GM12873 (cell line): ENCODE measurements around the gene GPR146.

Source experiments
- TF ChIP-seq, protein P1 (sequence below): IDR thresholded peaks from 2 replicates; pipeline ENCODE4 v1.5.1; 2012; ENCODE audit warnings: low read depth, mild to moderate bottlenecking, moderate library complexity, low read length, control low read depth; ENCODE audit not compliant: insufficient read depth; ENCODE audit errors: missing control alignments

GPR146 gene

GRCh38 chr7:1066242-1066588 lies 21.9 kb downstream of the GPR146 start:
- TF ChIP-seq, protein P1, sequence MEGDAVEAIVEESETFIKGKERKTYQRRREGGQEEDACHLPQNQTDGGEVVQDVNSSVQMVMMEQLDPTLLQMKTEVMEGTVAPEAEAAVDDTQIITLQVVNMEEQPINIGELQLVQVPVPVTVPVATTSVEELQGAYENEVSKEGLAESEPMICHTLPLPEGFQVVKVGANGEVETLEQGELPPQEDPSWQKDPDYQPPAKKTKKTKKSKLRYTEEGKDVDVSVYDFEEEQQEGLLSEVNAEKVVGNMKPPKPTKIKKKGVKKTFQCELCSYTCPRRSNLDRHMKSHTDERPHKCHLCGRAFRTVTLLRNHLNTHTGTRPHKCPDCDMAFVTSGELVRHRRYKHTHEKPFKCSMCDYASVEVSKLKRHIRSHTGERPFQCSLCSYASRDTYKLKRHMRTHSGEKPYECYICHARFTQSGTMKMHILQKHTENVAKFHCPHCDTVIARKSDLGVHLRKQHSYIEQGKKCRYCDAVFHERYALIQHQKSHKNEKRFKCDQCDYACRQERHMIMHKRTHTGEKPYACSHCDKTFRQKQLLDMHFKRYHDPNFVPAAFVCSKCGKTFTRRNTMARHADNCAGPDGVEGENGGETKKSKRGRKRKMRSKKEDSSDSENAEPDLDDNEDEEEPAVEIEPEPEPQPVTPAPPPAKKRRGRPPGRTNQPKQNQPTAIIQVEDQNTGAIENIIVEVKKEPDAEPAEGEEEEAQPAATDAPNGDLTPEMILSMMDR: no peak

DNA sequence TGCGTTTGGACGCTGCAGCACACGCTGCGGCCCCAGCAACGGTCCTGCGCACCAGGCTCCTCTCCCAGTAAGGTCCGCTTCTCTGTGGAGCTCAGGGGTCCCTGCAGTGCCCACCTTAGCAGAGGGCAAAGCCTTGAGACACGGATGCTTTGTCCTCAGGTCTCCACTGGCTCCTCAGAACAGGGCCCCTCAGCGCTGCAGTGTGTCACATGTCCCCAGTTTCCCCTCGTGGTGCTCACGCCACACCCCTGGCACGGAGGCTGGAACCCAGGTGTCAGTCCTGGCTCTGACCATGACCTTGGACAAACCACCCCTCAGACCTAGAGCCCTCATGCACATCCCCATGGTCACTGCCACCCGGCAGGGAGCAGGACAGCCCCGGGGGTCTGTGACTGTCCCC lies 23.7 kb downstream of the GPR146 start:
- TF ChIP-seq, protein P1: no peak

DNA sequence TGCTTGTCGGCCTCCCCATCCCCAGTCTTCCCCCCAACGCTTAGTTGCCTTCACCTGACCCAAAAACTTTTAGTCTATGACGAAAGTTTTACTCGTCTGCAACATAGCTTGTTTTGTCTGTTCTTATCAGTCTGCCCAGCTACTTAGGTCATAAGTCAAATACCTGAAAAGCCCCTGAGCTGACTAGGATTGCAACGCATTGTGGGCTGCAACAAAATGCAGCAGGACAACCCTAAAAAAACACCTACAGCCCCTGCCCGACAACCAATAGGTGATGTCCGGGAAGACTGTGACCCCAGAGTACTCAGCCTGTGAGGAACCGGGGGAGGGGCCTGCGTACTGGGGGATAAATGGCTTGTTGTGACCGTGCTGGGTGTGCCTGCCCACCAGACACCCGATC lies 24.3 kb downstream of the GPR146 start:
- TF ChIP-seq, protein P1: no peak

GRCh38 chr7:1070544-1071011 lies 26.2 kb downstream of the GPR146 start:
- TF ChIP-seq, protein P1: no peak

DNA sequence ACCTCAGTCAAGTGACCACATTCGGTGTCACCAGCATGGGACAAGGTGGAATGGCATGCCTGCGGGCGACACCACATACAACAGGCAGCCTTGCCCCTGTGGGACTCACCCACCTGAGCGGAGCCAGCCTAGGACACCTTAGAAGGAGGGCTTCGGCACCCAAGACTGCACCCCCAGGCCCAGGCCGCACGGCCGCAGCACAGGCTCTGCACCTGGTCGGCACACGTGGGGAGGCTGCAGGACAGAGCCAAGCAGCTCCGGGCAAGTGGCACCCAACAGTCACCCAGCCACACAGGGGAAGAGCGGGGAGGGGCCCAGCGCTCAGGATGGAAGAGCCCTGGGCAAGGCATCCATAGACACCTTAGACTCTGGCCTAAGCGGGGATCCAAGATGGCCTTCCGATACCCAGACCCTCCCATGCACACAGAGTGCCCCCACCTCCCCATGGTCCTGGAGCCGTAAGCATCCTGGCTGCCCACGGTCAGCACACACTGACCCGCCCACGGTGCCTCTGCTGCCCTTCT lies 27.4 kb downstream of the GPR146 start:
- TF ChIP-seq, protein P1: no peak

DNA sequence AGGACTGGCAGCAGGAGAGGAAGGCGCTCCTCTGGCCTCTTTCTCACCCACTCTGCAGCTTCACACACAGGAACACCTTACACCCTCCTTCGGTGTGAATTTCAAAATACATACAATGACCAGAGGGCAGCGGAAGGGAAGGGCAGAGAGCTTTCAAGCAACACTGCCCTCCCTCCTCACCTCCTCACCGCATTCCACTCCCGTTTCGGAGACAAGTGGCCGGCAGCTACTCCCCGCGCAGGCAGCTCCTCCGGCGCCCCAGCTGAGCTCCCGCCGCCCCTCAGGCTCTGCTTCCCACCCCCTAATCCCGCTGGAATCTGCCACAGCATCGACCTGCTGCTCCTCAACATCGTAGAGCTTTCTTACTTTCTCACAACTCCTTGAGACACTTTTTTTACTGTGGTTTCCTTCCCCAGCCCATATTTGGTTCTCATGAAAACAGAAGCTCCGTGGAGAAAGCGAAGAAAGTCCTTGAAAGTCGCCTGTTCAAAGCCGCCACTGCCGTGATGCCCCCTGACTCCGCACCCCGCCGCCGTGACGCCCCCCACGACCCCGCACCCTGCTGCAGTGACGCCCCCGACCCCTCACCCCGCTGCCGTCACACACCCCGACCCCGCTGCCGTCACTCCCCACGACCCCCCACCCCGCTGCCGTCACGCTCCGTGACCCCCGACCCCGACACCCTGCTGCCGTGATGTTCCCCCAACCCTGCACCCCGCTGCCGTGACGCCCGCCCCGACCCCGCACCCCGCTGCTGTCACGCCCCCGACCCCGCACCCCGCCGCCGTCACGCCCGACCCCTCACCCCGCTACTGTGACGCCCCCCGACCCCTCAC lies 29.0 kb downstream of the GPR146 start:
- TF ChIP-seq, protein P1: no peak

- TF ChIP-seq, protein P1: no peak
Observed at GRCh38 chr7:1074593-1075431, 30.5 kb downstream of the GPR146 start.
